Measurements from ENCODE around the gene FKBP1B. TPM values are rescaled to one million over a fixed set of nuclear protein-coding genes. Genes with fewer than 3 reads are reported as not detected.

The FKBP1B gene
- total RNA-seq, 4 donors from 2014 or later: 3.6 to 8.7 (median 7.3) TPM

DNA sequence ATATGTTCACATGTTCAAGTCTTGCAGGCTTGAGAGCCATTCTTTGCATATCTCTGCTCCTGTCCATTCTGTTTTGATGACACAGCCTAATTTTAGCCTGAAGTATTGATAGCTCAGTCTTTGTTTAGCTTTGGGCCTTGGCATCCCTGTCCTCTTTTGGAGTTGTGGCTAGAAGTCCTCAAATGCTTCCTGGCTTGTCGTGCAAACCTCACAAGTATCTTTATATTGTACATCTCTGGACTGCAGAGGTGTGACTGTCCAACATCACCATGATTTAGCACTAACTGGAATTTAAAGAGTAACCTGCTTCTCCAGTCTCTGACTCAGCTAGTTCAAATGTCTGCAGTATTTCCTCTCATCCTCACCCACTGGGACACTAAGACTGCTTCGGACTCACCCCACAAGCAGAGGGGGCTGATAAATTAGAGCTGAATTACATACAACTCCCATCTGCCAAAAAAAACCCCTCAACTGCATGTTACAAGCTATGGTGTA, 61.9 kb downstream of the FKBP1B start:
- TF ChIP-seq, protein P1, sequence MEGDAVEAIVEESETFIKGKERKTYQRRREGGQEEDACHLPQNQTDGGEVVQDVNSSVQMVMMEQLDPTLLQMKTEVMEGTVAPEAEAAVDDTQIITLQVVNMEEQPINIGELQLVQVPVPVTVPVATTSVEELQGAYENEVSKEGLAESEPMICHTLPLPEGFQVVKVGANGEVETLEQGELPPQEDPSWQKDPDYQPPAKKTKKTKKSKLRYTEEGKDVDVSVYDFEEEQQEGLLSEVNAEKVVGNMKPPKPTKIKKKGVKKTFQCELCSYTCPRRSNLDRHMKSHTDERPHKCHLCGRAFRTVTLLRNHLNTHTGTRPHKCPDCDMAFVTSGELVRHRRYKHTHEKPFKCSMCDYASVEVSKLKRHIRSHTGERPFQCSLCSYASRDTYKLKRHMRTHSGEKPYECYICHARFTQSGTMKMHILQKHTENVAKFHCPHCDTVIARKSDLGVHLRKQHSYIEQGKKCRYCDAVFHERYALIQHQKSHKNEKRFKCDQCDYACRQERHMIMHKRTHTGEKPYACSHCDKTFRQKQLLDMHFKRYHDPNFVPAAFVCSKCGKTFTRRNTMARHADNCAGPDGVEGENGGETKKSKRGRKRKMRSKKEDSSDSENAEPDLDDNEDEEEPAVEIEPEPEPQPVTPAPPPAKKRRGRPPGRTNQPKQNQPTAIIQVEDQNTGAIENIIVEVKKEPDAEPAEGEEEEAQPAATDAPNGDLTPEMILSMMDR (IDR thresholded peaks at IDR 0.05; ENCODE audit: low read depth): no peak

Small RNA genes lying within 50 kb of the gene (small RNA-seq; reads per million reads assigned to genes)
- not detected for gene RNU6-370P

Other genes starting within 250 kb of the FKBP1B start
- 10 to 100 TPM; 22.9 to 34.9 (median 28.5) TPM for gene ATAD2B, start 122.6 kb upstream of the FKBP1B start, total RNA-seq
- gene UBXN2A, start 109.3 kb upstream of the FKBP1B start, total RNA-seq: 10 to 100 TPM; 13.9 to 17.9 (median 15.0) TPM
- gene MFSD2B, start 39.7 kb upstream of the FKBP1B start, total RNA-seq: not detected
- gene WDCP, start 2.4 kb upstream of the FKBP1B start, total RNA-seq: 1 to 10 TPM; 3.8 to 6.5 (median 5.1) TPM
- gene SF3B6, start 26.6 kb downstream of the FKBP1B start, total RNA-seq: 100 to 1,000 TPM in 1 of 4 donors, 10 to 100 TPM in 3; 54.6 to 162 (median 89.1) TPM
- 10 to 100 TPM; 10.4 to 26.8 (median 20.4) TPM for gene TP53I3, start 35.1 kb downstream of the FKBP1B start, total RNA-seq
- 1 to 10 TPM in 1 of 4 donors, under 1 TPM in 1, not detected in 2; 0.85 to 1.3 TPM for gene PFN4, start 73.6 kb downstream of the FKBP1B start, total RNA-seq
- 10 to 100 TPM; 27.1 to 43.0 (median 37.1) TPM for gene FAM228B, start 73.7 kb downstream of the FKBP1B start, total RNA-seq
- 1 to 10 TPM; 1.0 to 8.2 (median 2.4) TPM for gene FAM228A, start 125.3 kb downstream of the FKBP1B start, total RNA-seq